WERI-Rb-1 (cell line): ENCODE results near the gene HOXB6.

Experiments
- DNase-seq: peaks from one replicate; pipeline ENCODE4 v3.0.0-alpha.2; 2020
- H3K27ac ChIP-seq: fragments of 250-450 bp; sonication (Bioruptor Pico); 2 replicates; pipeline ENCODE4 v1.5.1; 2020; ENCODE audit warnings: mild to moderate bottlenecking, moderate library complexity
- H3K27me3 ChIP-seq: fragments of 250-450 bp; sonication (Bioruptor Pico); 2 replicates; pipeline ENCODE4 v1.5.1; 2021; ENCODE audit warnings: mild to moderate bottlenecking, low read depth, moderate library complexity; ENCODE audit not compliant: insufficient read depth, severe bottlenecking
- H3K36me3 ChIP-seq: fragments of 250-450 bp; sonication (Bioruptor Pico); 2 replicates; pipeline ENCODE4 v1.5.1; 2020; ENCODE audit warnings: mild to moderate bottlenecking, moderate library complexity
- H3K4me3 ChIP-seq: 2 replicates; pipeline ENCODE4 v1.5.1; 2011; ENCODE audit warnings: low read depth, mild to moderate bottlenecking, control low read depth, low read length
- H3K9me3 ChIP-seq: fragments of 250-450 bp; sonication (Bioruptor Pico); 2 replicates; pipeline ENCODE4 v1.5.1; 2021; ENCODE audit warnings: mild to moderate bottlenecking, moderate library complexity; ENCODE audit not compliant: severe bottlenecking
- CTCF ChIP-seq: IDR thresholded peaks from 2 replicates; pipeline ENCODE4 v1.5.1; 2011; ENCODE audit warnings: low read depth, mild to moderate bottlenecking, control low read depth, inconsistent platforms, low read length

HOXB6 gene

GRCh38 chr17:48642059-48642842 lies 37.5 kb upstream of the HOXB6 start:
- Histone ChIP-seq H3K27me3 (peaks cover 100% of the 10 kb centered on the region), H3K36me3 (no peaks in the 10 kb centered on the region), H3K9me3 (peaks cover 4% of the 10 kb centered on the region), H3K27ac (no peak overlapping the region), H3K4me3 (no peak overlapping the region)
- DNase-seq = peak; percentile 42
- TF ChIP-seq CTCF = 0 out of 2 replicates have a peak, but pooled peaks have one; percentile 7

- H3K27me3 ChIP-seq = peaks cover 100% of the 10 kb centered on the region
- no peaks in the 10 kb centered on the region for H3K36me3 ChIP-seq
- DNase-seq = no peak
- TF ChIP-seq CTCF = no peak
- no peak overlapping the region for H3K27ac ChIP-seq
- H3K9me3 ChIP-seq = peaks cover 4% of the 10 kb centered on the region
- no peak overlapping the region for H3K4me3 ChIP-seq
These were observed 36.8 kb upstream of the HOXB6 start for GRCh38 chr17:48641541-48642058.

GRCh38 chr17:48640858-48641180 lies 36.0 kb upstream of the HOXB6 start:
- no peak for TF ChIP-seq CTCF
- peaks cover 98% of the 10 kb centered on the region for H3K27me3 ChIP-seq
- no peak overlapping the region for H3K27ac ChIP-seq
- DNase-seq = no peak
- H3K9me3 ChIP-seq = peaks cover 4% of the 10 kb centered on the region
- H3K4me3 ChIP-seq = no peak overlapping the region
- no peaks in the 10 kb centered on the region for H3K36me3 ChIP-seq

GRCh38 chr17:48639982-48640857 lies 35.4 kb upstream of the HOXB6 start:
- DNase-seq = no peak
- no peak overlapping the region for H3K27ac ChIP-seq
- no peak for TF ChIP-seq CTCF

GRCh38 chr17:48639136-48639535 lies 34.4 kb upstream of the HOXB6 start:
- no peaks in the 10 kb centered on the region for H3K36me3 ChIP-seq
- peaks cover 7% of the 10 kb centered on the region for H3K9me3 ChIP-seq
- H3K27ac ChIP-seq = no peak overlapping the region
- TF ChIP-seq CTCF = no peak
- peaks cover 98% of the 10 kb centered on the region for H3K27me3 ChIP-seq
- no peak for DNase-seq
- H3K4me3 ChIP-seq = no peak overlapping the region

More at GRCh38 chr17:48639982-48640857, 35.4 kb upstream of the HOXB6 start:
- peaks cover 4% of the 10 kb centered on the region for H3K9me3 ChIP-seq
- no peaks in the 10 kb centered on the region for H3K36me3 ChIP-seq
- H3K4me3 ChIP-seq = no peak overlapping the region
- peaks cover 98% of the 10 kb centered on the region for H3K27me3 ChIP-seq
